Neural progenitor cell (in vitro differentiated cells): ENCODE measurements around the gene LCK. TPM values are rescaled to one million over a fixed set of nuclear protein-coding genes. Genes with fewer than 3 reads are reported as not detected.

ENCODE experiments used
- DNase-seq: peaks from one replicate; pipeline ENCODE4 v3.0.0-alpha.2; 2016; ENCODE audit warnings: low spot score
- H2AFZ ChIP-seq: fragments of 200-600 bp; sonication (generic); replicated peaks from 2 replicates; pipeline ENCODE4 v1.6.1; 2016; ENCODE audit warnings: antibody characterized with exemption
- H3F3A ChIP-seq: fragments of 200-600 bp; sonication (generic); 2 replicates; pipeline ENCODE4 v1.6.1; 2016; ENCODE audit warnings: antibody characterized with exemption, low read depth
- H3K27ac ChIP-seq: fragments of 200-600 bp; sonication (generic); 2 replicates; pipeline ENCODE4 v1.5.1; 2016; ENCODE audit warnings: mild to moderate bottlenecking
- H3K27me3 ChIP-seq: fragments of 200-600 bp; sonication (generic); 2 replicates; pipeline ENCODE4 v1.6.1; 2016; ENCODE audit warnings: mild to moderate bottlenecking, moderate library complexity
- H3K36me3 ChIP-seq: fragments of 200-600 bp; sonication (generic); 2 replicates; pipeline ENCODE4 v1.5.1; 2016
- H3K4me1 ChIP-seq: fragments of 200-600 bp; sonication (generic); 2 replicates; pipeline ENCODE4 v1.6.1; 2016; ENCODE audit warnings: mixed run types
- H3K4me2 ChIP-seq: fragments of 200-600 bp; sonication (generic); 2 replicates; pipeline ENCODE4 v1.6.1; 2016
- H3K4me3 ChIP-seq: fragments of 200-600 bp; sonication (generic); 2 replicates; pipeline ENCODE4 v1.5.1; 2016
- H3K79me2 ChIP-seq: fragments of 200-600 bp; sonication (generic); 2 replicates; pipeline ENCODE4 v1.6.1; 2016; ENCODE audit warnings: low read depth
- H3K9ac ChIP-seq: fragments of 200-600 bp; sonication (generic); 2 replicates; pipeline ENCODE4 v1.6.1; 2016
- H3K9me3 ChIP-seq: fragments of 200-600 bp; sonication (generic); 2 replicates; pipeline ENCODE4 v1.5.1; 2016; ENCODE audit warnings: low read depth
- H4K20me1 ChIP-seq: fragments of 200-600 bp; sonication (generic); 2 replicates; pipeline ENCODE4 v1.6.1; 2016; ENCODE audit warnings: low read depth
- H3K27ac Mint-ChIP-seq: 3 replicates; pipeline ENCODE4 v1.8.0; 2021; ENCODE audit warnings: mixed read lengths
- H3K27me3 Mint-ChIP-seq: 2 replicates; pipeline ENCODE4 v1.8.0; 2022; ENCODE audit warnings: low read depth, mild to moderate bottlenecking, inconsistent platforms, moderate library complexity, mixed read lengths; ENCODE audit not compliant: insufficient read depth
- H3K36me3 Mint-ChIP-seq: 3 replicates; pipeline ENCODE4 v1.8.0; 2021; ENCODE audit warnings: mixed read lengths
- H3K4me1 Mint-ChIP-seq: 3 replicates; pipeline ENCODE4 v1.8.0; 2021; ENCODE audit warnings: mixed read lengths
- H3K4me3 Mint-ChIP-seq: 3 replicates; pipeline ENCODE4 v1.8.0; 2021; ENCODE audit warnings: mild to moderate bottlenecking, moderate library complexity, mixed read lengths
- H3K9me3 Mint-ChIP-seq: 3 replicates; pipeline ENCODE4 v1.8.0; 2020; ENCODE audit warnings: mixed read lengths
- CTCF ChIP-seq: fragments of 200-600 bp; sonication (generic); IDR thresholded peaks from 2 replicates; pipeline ENCODE4 v1.5.1; 2017; ENCODE audit warnings: antibody characterized with exemption, mild to moderate bottlenecking
- EZH2 ChIP-seq: fragments of 200-600 bp; sonication (generic); IDR thresholded peaks from 2 replicates; pipeline ENCODE4 v1.6.1; 2017; ENCODE audit warnings: antibody characterized with exemption, mild to moderate bottlenecking, moderate library complexity
- EZH2phosphoT487 ChIP-seq: fragments of 200-600 bp; sonication (generic); IDR thresholded peaks from 2 replicates; pipeline ENCODE4 v1.6.1; 2017; ENCODE audit warnings: antibody characterized with exemption
- total RNA-seq: library from RNA; depleted of rRNA; stranded (reverse); fragments of >200 nt; gene quantifications from 2 replicates; pipeline ENCODE4 v1.2.3, GENCODE V29; 2015; ENCODE audit warnings: low replicate concordance

LCK gene
- total RNA-seq, 1 donor from 2014 or later, result 0.32 TPM

- no peak for TF ChIP-seq CTCF
- TF ChIP-seq EZH2, result no peak
- TF ChIP-seq EZH2phosphoT487, result no peak
- Mint-ChIP-seq H3K9me3 (no peaks in the 10 kb centered on the region), H3K4me1 (peaks cover 4% of the 10 kb centered on the region), H3K27ac (peak overlapping the region; percentile 16), H3K27me3 (peaks cover 5% of the 10 kb centered on the region), H3K36me3 (no peaks in the 10 kb centered on the region), H3K4me3 (no peak overlapping the region)
- Histone ChIP-seq H3K79me2 (no peaks in the 10 kb centered on the region), H3K36me3 (no peaks in the 10 kb centered on the region), H3K9me3 (no peaks in the 10 kb centered on the region), H3K27ac (no peak overlapping the region), H2AFZ (no peak overlapping the region), H3K9ac (no peak overlapping the region), H3K27me3 (no peaks in the 10 kb centered on the region), H3K4me3 (no peak overlapping the region), H4K20me1 (no peaks in the 10 kb centered on the region), H3K4me1 (no peaks in the 10 kb centered on the region), H3K4me2 (no peak overlapping the region), H3F3A (no peaks in the 10 kb centered on the region)
- no peak for DNase-seq
Observed at GRCh38 chr1:32263744-32264143, 12.7 kb downstream of the LCK start.

DNA sequence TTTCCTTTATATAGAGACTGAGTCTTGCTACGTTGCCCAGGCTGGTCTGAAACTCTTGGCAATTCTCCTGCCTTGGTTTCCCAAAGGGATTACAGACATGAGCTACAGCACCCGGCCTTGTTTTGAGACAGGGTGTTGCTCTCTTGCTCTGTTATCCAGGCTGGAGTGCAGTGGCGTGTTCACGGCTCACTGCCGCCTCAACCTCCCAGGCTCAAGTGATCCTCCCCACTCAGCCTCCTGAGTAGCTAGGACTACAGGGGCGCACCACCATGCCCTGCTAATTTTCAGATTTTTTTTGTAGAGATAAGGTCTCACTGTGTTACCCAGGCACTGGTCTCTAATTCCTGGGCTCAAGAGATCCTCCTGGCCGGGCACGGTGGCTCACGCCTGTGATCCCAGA is 14.8 kb downstream of the LCK start:
- Histone ChIP-seq H3K9ac (no peak overlapping the region), H3K36me3 (no peaks in the 10 kb centered on the region), H3K27me3 (no peaks in the 10 kb centered on the region), H3K9me3 (no peaks in the 10 kb centered on the region), H3K4me2 (no peak overlapping the region), H3K27ac (no peak overlapping the region), H3F3A (no peaks in the 10 kb centered on the region), H4K20me1 (no peaks in the 10 kb centered on the region), H2AFZ (no peak overlapping the region), H3K4me3 (no peak overlapping the region), H3K4me1 (no peaks in the 10 kb centered on the region), H3K79me2 (no peaks in the 10 kb centered on the region)
- Mint-ChIP-seq H3K9me3 (no peaks in the 10 kb centered on the region), H3K4me3 (no peak overlapping the region), H3K27me3 (peaks cover 2% of the 10 kb centered on the region), H3K27ac (no peak overlapping the region), H3K36me3 (no peaks in the 10 kb centered on the region), H3K4me1 (peaks cover 4% of the 10 kb centered on the region)
- no peak for TF ChIP-seq EZH2phosphoT487
- no peak for TF ChIP-seq EZH2
- TF ChIP-seq CTCF, result no peak
- no peak for DNase-seq

DNA sequence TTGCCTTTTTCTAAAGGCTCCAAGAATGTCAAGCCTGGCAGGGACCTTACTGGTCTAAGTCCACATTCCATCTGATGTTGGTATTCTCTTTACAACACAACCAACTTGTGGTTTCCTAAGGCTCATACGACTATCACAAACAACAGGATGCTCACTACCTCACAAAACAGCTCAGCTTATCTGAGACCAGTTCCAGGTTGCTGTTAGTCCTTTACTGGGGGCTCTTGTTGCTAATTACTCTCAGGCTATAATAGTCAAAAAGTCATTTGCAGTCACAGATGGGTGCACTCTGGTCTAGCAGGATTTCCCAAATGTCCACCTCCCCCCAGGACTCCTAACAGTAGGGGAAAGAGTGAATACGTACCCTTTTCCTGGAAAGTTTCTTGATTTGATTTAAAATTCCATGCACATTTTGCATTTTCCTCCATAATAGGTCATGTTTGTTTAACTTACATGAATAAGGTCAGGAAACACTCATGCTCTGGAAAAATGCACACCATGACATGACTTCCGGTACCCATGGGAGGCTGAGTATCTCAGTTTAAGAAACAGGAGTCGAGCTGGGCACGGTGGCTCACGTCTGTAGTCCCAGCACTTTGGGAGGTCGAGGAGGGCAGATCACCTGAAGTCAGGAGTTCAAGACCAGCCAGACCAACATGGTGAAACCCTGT is 16.0 kb downstream of the LCK start:
- H3K36me3 Mint-ChIP-seq, result no peaks in the 10 kb centered on the region
- no peaks in the 10 kb centered on the region for H3F3A ChIP-seq
- H4K20me1 ChIP-seq, result no peaks in the 10 kb centered on the region
- no peaks in the 10 kb centered on the region for H3K9me3 ChIP-seq
- H3K27me3 ChIP-seq, result no peaks in the 10 kb centered on the region
- no peaks in the 10 kb centered on the region for H3K79me2 ChIP-seq
- peaks cover 7% of the 10 kb centered on the region for H3K4me1 Mint-ChIP-seq
- TF ChIP-seq EZH2 (no peak), EZH2phosphoT487 (no peak), CTCF (no peak)
- no peak overlapping the region for H3K27ac ChIP-seq
- H3K4me1 ChIP-seq, result no peaks in the 10 kb centered on the region
- H3K4me2 ChIP-seq, result no peak overlapping the region
- H3K4me3 ChIP-seq, result no peak overlapping the region
- H3K27ac Mint-ChIP-seq, result no peak overlapping the region
- H3K4me3 Mint-ChIP-seq, result no peak overlapping the region
- no peak overlapping the region for H3K9ac ChIP-seq
- no peak for DNase-seq
- H3K27me3 Mint-ChIP-seq, result peaks cover 2% of the 10 kb centered on the region
- no peaks in the 10 kb centered on the region for H3K36me3 ChIP-seq
- H3K9me3 Mint-ChIP-seq, result no peaks in the 10 kb centered on the region
- H2AFZ ChIP-seq, result no peak overlapping the region
